ENCODE measurements around the gene CACNA2D3.

GRCh38 chr3:55090291-55090690 lies 967.9 kb downstream of the CACNA2D3 start:
- TF ChIP-seq CTCF (IDR thresholded peaks at IDR 0.05) (no peak), POLR2A (IDR thresholded peaks at IDR 0.05; ENCODE audit: low read length) (no peak), CHD2 (IDR thresholded peaks at IDR 0.05; ENCODE audit: low read length, partially characterized antibody) (no peak)

Measured in A549 (cell line).